Activated T-helper 1 cell treated with Interleukin-2 at 50 U/mL for 16 hours (primary cell): Measurements from ENCODE around the gene PTPRU.

Experiments used
- DNase-seq: peaks from one replicate; pipeline ENCODE4 v3.0.0-alpha.2; 2020; ENCODE audit warnings: low read depth

Gene PTPRU

GRCh38 chr1:29365906-29366670 is 129.8 kb downstream of the PTPRU start:
- no peak for DNase-seq

- DNase-seq: no peak
Measured at GRCh38 chr1:29368936-29369932, 132.9 kb downstream of the PTPRU start.

- no peak for DNase-seq
Measured at GRCh38 chr1:29370067-29370466, 133.7 kb downstream of the PTPRU start.

GRCh38 chr1:29371332-29371731 is 135.0 kb downstream of the PTPRU start:
- no peak for DNase-seq

- DNase-seq: no peak
Measured at GRCh38 chr1:29372108-29372507, 135.8 kb downstream of the PTPRU start.
